RWPE2 (cell line): ENCODE measurements around the gene BBX.
A peak's percentile ranks its signal among the peaks of the same experiment; 100 is the strongest.

Experiments used
- ATAC-seq: fragments of 200-7000 bp; cut with Tn5 transposase; 3 replicates; pipeline ENCODE4 v1.9.1; 2021; ENCODE audit warnings: low read depth
- DNase-seq: peaks from one replicate; pipeline ENCODE4 v3.0.0-alpha.2; 2020; ENCODE audit warnings: low spot score
- H3K27ac ChIP-seq: fragments of 450-650 bp; 2 replicates; pipeline ENCODE4 v1.5.1; 2017; ENCODE audit warnings: mild to moderate bottlenecking; ENCODE audit not compliant: poor library complexity, severe bottlenecking
- H3K27me3 ChIP-seq: fragments of 250-450 bp; sonication (Bioruptor Pico); 2 replicates; pipeline ENCODE4 v1.5.1; 2021; ENCODE audit warnings: mild to moderate bottlenecking, moderate library complexity; ENCODE audit not compliant: insufficient read depth, poor library complexity, severe bottlenecking
- H3K36me3 ChIP-seq: fragments of 250-450 bp; sonication (Bioruptor Pico); 2 replicates; pipeline ENCODE4 v1.5.1; 2020; ENCODE audit warnings: low read depth, mild to moderate bottlenecking, moderate library complexity
- H3K4me1 ChIP-seq: fragments of 250-450 bp; sonication (Bioruptor Pico); 2 replicates; pipeline ENCODE4 v1.5.1; 2021; ENCODE audit warnings: mild to moderate bottlenecking, moderate library complexity; ENCODE audit not compliant: insufficient read depth, poor library complexity, severe bottlenecking
- H3K4me3 ChIP-seq: fragments of 250-450 bp; sonication (Bioruptor Pico); 2 replicates; pipeline ENCODE4 v1.5.1; 2021; ENCODE audit warnings: mild to moderate bottlenecking, moderate library complexity; ENCODE audit not compliant: severe bottlenecking
- H3K9me3 ChIP-seq: fragments of 250-450 bp; sonication (Bioruptor Pico); 2 replicates; pipeline ENCODE4 v1.5.1; 2021; ENCODE audit warnings: mild to moderate bottlenecking, moderate library complexity; ENCODE audit not compliant: severe bottlenecking
- CTCF ChIP-seq: fragments of 450-650 bp; IDR thresholded peaks from one replicate; pipeline ENCODE4 v1.5.1; 2017; ENCODE audit warnings: mild to moderate bottlenecking, moderate library complexity; ENCODE audit not compliant: poor library complexity, severe bottlenecking

Gene BBX

GRCh38 chr3:107661447-107662123, 138.8 kb downstream of the BBX start:
- no peak for DNase-seq

GRCh38 chr3:107662124-107662507, 139.4 kb downstream of the BBX start:
- TF ChIP-seq CTCF: no peak
- no peak for DNase-seq
- peak; percentile 63 for ATAC-seq
- Histone ChIP-seq H3K9me3 (no peaks in the 10 kb centered on the region), H3K4me3 (no peak overlapping the region), H3K4me1 (peaks cover 40% of the 10 kb centered on the region), H3K27me3 (no peaks in the 10 kb centered on the region), H3K27ac (peak overlapping the region; percentile 39), H3K36me3 (no peaks in the 10 kb centered on the region)

More at GRCh38 chr3:107661447-107662123, 138.8 kb downstream of the BBX start:
- no peak for TF ChIP-seq CTCF
- no peaks in the 10 kb centered on the region for H3K9me3 ChIP-seq
- no peaks in the 10 kb centered on the region for H3K27me3 ChIP-seq
- peaks cover 40% of the 10 kb centered on the region for H3K4me1 ChIP-seq
- H3K27ac ChIP-seq: peak overlapping the region; percentile 39
- peak; percentile 40 for ATAC-seq
- H3K4me3 ChIP-seq: no peak overlapping the region
- H3K36me3 ChIP-seq: no peaks in the 10 kb centered on the region

GRCh38 chr3:107662586-107662985, 139.8 kb downstream of the BBX start:
- H3K4me3 ChIP-seq: no peak overlapping the region
- peak overlapping the region; percentile 39 for H3K27ac ChIP-seq
- no peak for TF ChIP-seq CTCF
- ATAC-seq (no peak), DNase-seq (no peak)
- no peaks in the 10 kb centered on the region for H3K27me3 ChIP-seq
- H3K4me1 ChIP-seq: peaks cover 37% of the 10 kb centered on the region
- H3K9me3 ChIP-seq: no peaks in the 10 kb centered on the region
- no peaks in the 10 kb centered on the region for H3K36me3 ChIP-seq

GRCh38 chr3:107663266-107663665, 140.5 kb downstream of the BBX start:
- no peak for TF ChIP-seq CTCF
- DNase-seq: no peak
- H3K36me3 ChIP-seq: no peaks in the 10 kb centered on the region
- H3K4me3 ChIP-seq: no peak overlapping the region
- no peak overlapping the region for H3K27ac ChIP-seq
- H3K27me3 ChIP-seq: no peaks in the 10 kb centered on the region
- H3K9me3 ChIP-seq: no peaks in the 10 kb centered on the region
- H3K4me1 ChIP-seq: peaks cover 30% of the 10 kb centered on the region
- no peak for ATAC-seq

- no peak for TF ChIP-seq CTCF
- Histone ChIP-seq H3K4me3 (no peak overlapping the region), H3K36me3 (no peaks in the 10 kb centered on the region), H3K9me3 (no peaks in the 10 kb centered on the region), H3K27ac (no peak overlapping the region), H3K27me3 (no peaks in the 10 kb centered on the region), H3K4me1 (peaks cover 28% of the 10 kb centered on the region)
- no peak for DNase-seq
- ATAC-seq: no peak
These were observed 141.9 kb downstream of the BBX start for GRCh38 chr3:107664614-107665013.
